HepG2 (cell line): ENCODE measurements around the gene ARHGAP45. TPM values are rescaled to one million over a fixed set of nuclear protein-coding genes. Genes with fewer than 3 reads are reported as not detected.

ENCODE experiments used
- ATAC-seq: fragments of 200-7000 bp; cut with Tn5 transposase; 3 replicates; pipeline ENCODE4 v1.9.1; 2020; ENCODE audit warnings: mild to moderate bottlenecking, moderate library complexity
- BruUV-seq: library from RNA; stranded (reverse); fragments of 400-500 nt; replicated peaks from 2 replicates; lab custom pipeline; 2021; lab: Mats Ljungman, UMichigan
- CTCF ChIA-PET: fragments of 300-600 bp; formaldehyde crosslinking; extraction: SDS; loops from one replicate; lab custom pipeline; 2021; ENCODE audit warnings: low total read pairs, inconsistent platforms, low intra/inter-chr PET ratio; lab: Yijun Ruan, JAX
- POLR2A ChIA-PET: fragments of 350-600 bp; sonication (Branson Sonifier 250); formaldehyde crosslinking; loops from one replicate; lab custom pipeline; 2020; ENCODE audit warnings: antibody characterized with exemption, inconsistent platforms; lab: Yijun Ruan, JAX
- DNase-seq: peaks from one replicate; pipeline ENCODE4 v3.0.0-alpha.2; 2015; ENCODE audit warnings: low spot score
- FAIRE-seq: peaks from 3 replicates; lab custom pipeline; 2011; peaks lifted over from hg19 to GRCh38; lab: Jason Lieb, UNC
- H2AFZ ChIP-seq: one replicate; pipeline ENCODE4 v1.6.1; 2011; ENCODE audit warnings: low read length, inconsistent platforms
- H3K27ac ChIP-seq: fragments of 300-600 bp; 3 replicates; pipeline ENCODE4 v1.8.0; 2011; ENCODE audit warnings: mixed run types, mild to moderate bottlenecking, mixed read lengths, low read length, inconsistent platforms; ENCODE audit not compliant: insufficient read depth; ENCODE audit errors: extremely low read length
- H3K27me3 ChIP-seq, 2 experiments: fragments of 200-600 bp in 1 of 2; 2 replicates in 1 of 2; 3 replicates in 1 of 2; pipeline versions ENCODE4 v1.6.0 to v1.8.0; 2011; ENCODE audit warnings: low read length in 2 of 2, mild to moderate bottlenecking in 2 of 2, moderate library complexity in 2 of 2, inconsistent platforms in 1 of 2; ENCODE audit not compliant: insufficient read depth in 2 of 2, control insufficient read depth in 1 of 2
- H3K36me3 ChIP-seq, 2 experiments: fragments of 200-600 bp in 1 of 2; replicated peaks in 1 of 2; 2 replicates in 1 of 2; 3 replicates in 1 of 2; pipeline versions ENCODE4 v1.5.1 to v1.8.0; 2011; ENCODE audit warnings: low read length in 2 of 2, inconsistent platforms in 1 of 2; ENCODE audit not compliant: insufficient read depth in 2 of 2, control insufficient read depth in 1 of 2
- H3K4me1 ChIP-seq: 2 replicates; pipeline ENCODE4 v1.5.1; 2012; ENCODE audit warnings: low read length, inconsistent platforms; ENCODE audit not compliant: insufficient read depth
- H3K4me2 ChIP-seq: 2 replicates; pipeline ENCODE4 v1.6.0; 2011; ENCODE audit warnings: low read depth, low read length, inconsistent platforms
- H3K4me3 ChIP-seq, 3 experiments: fragments of 200-600 bp in 1 of 3; sonication (generic), shearing (Covaris generic) in 1 of 3; replicated peaks in 1 of 3; 2 replicates each; pipeline ENCODE4 v1.5.1; 2011 to 2016; ENCODE audit warnings: low read length in 3 of 3, inconsistent platforms in 2 of 3, low read depth in 2 of 3, mild to moderate bottlenecking in 2 of 3, control low read depth in 1 of 3, mixed read lengths in 1 of 3; ENCODE audit not compliant: insufficient read depth in 1 of 3
- H3K79me2 ChIP-seq: one replicate; pipeline ENCODE4 v1.6.1; 2011; ENCODE audit warnings: low read length, inconsistent platforms; ENCODE audit not compliant: insufficient read depth
- H3K9ac ChIP-seq: 2 replicates; pipeline ENCODE4 v1.6.0; 2011; ENCODE audit warnings: mild to moderate bottlenecking, low read depth, low read length, inconsistent platforms; ENCODE audit not compliant: insufficient read depth
- H3K9me3 ChIP-seq: 2 replicates; pipeline ENCODE4 v1.5.1; 2012; ENCODE audit warnings: mild to moderate bottlenecking, low read length
- H4K20me1 ChIP-seq: 2 replicates; pipeline ENCODE4 v1.6.0; 2011; ENCODE audit warnings: inconsistent platforms, mild to moderate bottlenecking, low read length, moderate library complexity; ENCODE audit not compliant: insufficient read depth
- AGO1 ChIP-seq: fragments of 200-400 bp; formaldehyde crosslinking; IDR thresholded peaks from 2 replicates; pipeline ENCODE4 v1.6.1; 2017; ENCODE audit warnings: mild to moderate bottlenecking, low read depth, low read length, moderate library complexity; ENCODE audit not compliant: poor library complexity, severe bottlenecking
- ATF2 ChIP-seq: sonication (generic); formaldehyde crosslinking; IDR thresholded peaks from 2 replicates; pipeline ENCODE4 v1.4.0; 2020; ENCODE audit warnings: missing genetic modification reagents
- GABPB1 ChIP-seq: IDR thresholded peaks from 2 replicates; pipeline ENCODE4 v1.6.1; 2016; ENCODE audit warnings: mild to moderate bottlenecking, missing genetic modification reagents, moderate library complexity, missing compliant biosample characterization
- KAT7 ChIP-seq: IDR thresholded peaks from 2 replicates; pipeline ENCODE4 v1.6.1; 2018; ENCODE audit warnings: borderline replicate concordance, missing compliant biosample characterization
- POLR2A ChIP-seq, 2 experiments: IDR thresholded peaks; 2 replicates each; pipeline ENCODE4 v1.6.1; 2011; ENCODE audit warnings: low read depth in 2 of 2, low read length in 2 of 2, mild to moderate bottlenecking in 1 of 2, moderate library complexity in 1 of 2; ENCODE audit not compliant: insufficient read depth in 1 of 2
- RARG ChIP-seq: sonication (generic); formaldehyde crosslinking; IDR thresholded peaks from 2 replicates; pipeline ENCODE4 v1.4.0; 2020; ENCODE audit warnings: low read depth, mild to moderate bottlenecking, missing genetic modification reagents
- RBFOX2 ChIP-seq: fragments of 200-400 bp; formaldehyde crosslinking; IDR thresholded peaks from 2 replicates; pipeline ENCODE4 v1.6.1; 2017; ENCODE audit warnings: low read depth, mild to moderate bottlenecking, low read length
- U2AF1 ChIP-seq: fragments of 200-400 bp; formaldehyde crosslinking; optimal IDR thresholded peaks from 2 replicates; pipeline ENCODE3; 2017; ENCODE audit warnings: mild to moderate bottlenecking, low read depth, low read length
- ZFX ChIP-seq: sonication (generic); formaldehyde crosslinking; IDR thresholded peaks from 2 replicates; pipeline ENCODE4 v1.4.0; 2020; ENCODE audit warnings: mild to moderate bottlenecking, low read depth, missing genetic modification reagents, moderate library complexity
- ZNF550 ChIP-seq: sonication (generic); formaldehyde crosslinking; IDR thresholded peaks from 2 replicates; pipeline ENCODE4 v1.4.0; 2020; ENCODE audit warnings: mild to moderate bottlenecking, missing genetic modification reagents, borderline replicate concordance
- WGBS: methylation state at CpG from one replicate; pipeline ENCODE4 v1.1.6; 2017; ENCODE audit warnings: low lambda C conversion rate; 5-methylcytosine and 5-hydroxymethylcytosine counted together
- in situ Hi-C: cut with HindIII; loops from 2 replicates; pipeline ENCODE4 v1.10.0; 2017; ENCODE audit warnings: low pct_unique_long_range_greater_than_20kb; ENCODE audit not compliant: extremely low pct_ligation_motif_present
- intact Hi-C: fragments of 100-400 bp; cut with micrococcal nuclease; formaldehyde crosslinking; loops from one replicate; pipeline ENCODE4 v1.10.0; 2022; ENCODE audit not compliant: unreplicated experiment
- polyA plus RNA-seq, 8 experiments: library from polyadenylated mRNA; depleted of rRNA in 3 of 8; stranded (reverse) in 7 of 8; unstranded in 1 of 8; fragments of >200 nt; fragmentation: Illumina TruSeq in 4 of 8; extraction: Trizol in 4 of 8; gene quantifications; 2 replicates each; pipeline versions ENCODE4 v1.2.1 to v1.2.3, GENCODE V29; 2011 to 2016; ENCODE audit warnings: low read depth in 4 of 8, missing spikeins in 1 of 8, mixed read lengths in 1 of 8; ENCODE audit not compliant: insufficient read depth in 1 of 8
- total RNA-seq, 5 experiments: library from RNA; depleted of rRNA; stranded (reverse); fragments of >200 nt; fragmentation: Illumina TruSeq; extraction: Trizol; gene quantifications; 2 replicates each; pipeline ENCODE4 v1.2.3, GENCODE V29; 2016; ENCODE audit warnings: low read depth in 1 of 5
- TF ChIP-seq, protein P1 (sequence below): sonication (generic); formaldehyde crosslinking; IDR thresholded peaks from 2 replicates; pipeline ENCODE4 v1.4.0; 2020; ENCODE audit warnings: missing genetic modification reagents
- TF ChIP-seq, protein P2 (sequence below): sonication (generic); formaldehyde crosslinking; IDR thresholded peaks from 2 replicates; pipeline ENCODE4 v1.5.0; 2020; ENCODE audit warnings: missing genetic modification reagents

Gene ARHGAP45
- total and polyA plus RNA-seq, 2 of the 13 experiments (the other 11 are each of a cell fraction or from before 2014, with no cell fraction given) = 0.84 to 32.0 TPM

GRCh38 chr19:1063909-1064660, 2.9 kb upstream of the ARHGAP45 start:
- Histone ChIP-seq H3K79me2 (no peaks in the 10 kb centered on the region), H3K4me3 (peak overlapping the region in 1 of 3 experiments; percentile 78; a peak in 1 of 6 replicates), H4K20me1 (no peaks in the 10 kb centered on the region), H3K4me1 (peaks cover 37% of the 10 kb centered on the region), H3K9me3 (no peaks in the 10 kb centered on the region), H3K36me3 (no peaks in the 10 kb centered on the region), H2AFZ (no peak overlapping the region), H3K4me2 (peak overlapping the region; percentile 86; the same call in 1 of the 2 replicates), H3K27me3 (no peaks in the 10 kb centered on the region), H3K9ac (no peak overlapping the region), H3K27ac (no peak overlapping the region)
- no peak for DNase-seq
- no peak for ATAC-seq
- 85% methylated on average over 34 of the region's 37 CpGs for WGBS
- CTCF ChIA-PET = no interaction called here
- no TSS peak for BruUV-seq
- no peak for TF ChIP-seq RARG (CRISPR knock-in tag)
- no peak for TF ChIP-seq GABPB1 (CRISPR knock-in tag)
- no peak for TF ChIP-seq ZNF550
- TF ChIP-seq, protein P1, sequence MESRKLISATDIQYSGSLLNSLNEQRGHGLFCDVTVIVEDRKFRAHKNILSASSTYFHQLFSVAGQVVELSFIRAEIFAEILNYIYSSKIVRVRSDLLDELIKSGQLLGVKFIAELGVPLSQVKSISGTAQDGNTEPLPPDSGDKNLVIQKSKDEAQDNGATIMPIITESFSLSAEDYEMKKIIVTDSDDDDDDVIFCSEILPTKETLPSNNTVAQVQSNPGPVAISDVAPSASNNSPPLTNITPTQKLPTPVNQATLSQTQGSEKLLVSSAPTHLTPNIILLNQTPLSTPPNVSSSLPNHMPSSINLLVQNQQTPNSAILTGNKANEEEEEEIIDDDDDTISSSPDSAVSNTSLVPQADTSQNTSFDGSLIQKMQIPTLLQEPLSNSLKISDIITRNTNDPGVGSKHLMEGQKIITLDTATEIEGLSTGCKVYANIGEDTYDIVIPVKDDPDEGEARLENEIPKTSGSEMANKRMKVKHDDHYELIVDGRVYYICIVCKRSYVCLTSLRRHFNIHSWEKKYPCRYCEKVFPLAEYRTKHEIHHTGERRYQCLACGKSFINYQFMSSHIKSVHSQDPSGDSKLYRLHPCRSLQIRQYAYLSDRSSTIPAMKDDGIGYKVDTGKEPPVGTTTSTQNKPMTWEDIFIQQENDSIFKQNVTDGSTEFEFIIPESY = peak; percentile 57
- TF ChIP-seq U2AF1 = no peak
- no peak for TF ChIP-seq ZFX (CRISPR knock-in tag)
- TF ChIP-seq, protein P2, sequence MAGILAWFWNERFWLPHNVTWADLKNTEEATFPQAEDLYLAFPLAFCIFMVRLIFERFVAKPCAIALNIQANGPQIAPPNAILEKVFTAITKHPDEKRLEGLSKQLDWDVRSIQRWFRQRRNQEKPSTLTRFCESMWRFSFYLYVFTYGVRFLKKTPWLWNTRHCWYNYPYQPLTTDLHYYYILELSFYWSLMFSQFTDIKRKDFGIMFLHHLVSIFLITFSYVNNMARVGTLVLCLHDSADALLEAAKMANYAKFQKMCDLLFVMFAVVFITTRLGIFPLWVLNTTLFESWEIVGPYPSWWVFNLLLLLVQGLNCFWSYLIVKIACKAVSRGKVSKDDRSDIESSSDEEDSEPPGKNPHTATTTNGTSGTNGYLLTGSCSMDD = no peak
- TF ChIP-seq KAT7 (CRISPR knock-in tag) = no peak
- peak in 1 of 2 experiments; percentile 50; a peak in 2 of 4 replicates for TF ChIP-seq POLR2A (IDR thresholded peaks at IDR 0.05; ENCODE audit: insufficient read depth in 1 of 2, low read depth in 2 of 2, low read length in 2 of 2)
- peak; percentile 59 for TF ChIP-seq AGO1
- no peak for TF ChIP-seq ATF2
- 0 out of 2 replicates have a peak, but pooled peaks have one; percentile 29 for TF ChIP-seq RBFOX2
- FAIRE-seq = no peak
- POLR2A ChIA-PET = interaction anchor here (0.6 to 2.0 kb wide), 8 partner anchors 12 to 43 kb away, joined by 3 to 10 read pairs (median 4); partner anchors contain the start of genes ABCA7 and RNU6-2
- intact Hi-C loops (no loop called here), in situ Hi-C loops (no loop called here)
